ENCODE measurements around the gene RASGRF2.
A peak's percentile ranks its signal among the peaks of the same experiment; 100 is the strongest.

Gene RASGRF2

DNA sequence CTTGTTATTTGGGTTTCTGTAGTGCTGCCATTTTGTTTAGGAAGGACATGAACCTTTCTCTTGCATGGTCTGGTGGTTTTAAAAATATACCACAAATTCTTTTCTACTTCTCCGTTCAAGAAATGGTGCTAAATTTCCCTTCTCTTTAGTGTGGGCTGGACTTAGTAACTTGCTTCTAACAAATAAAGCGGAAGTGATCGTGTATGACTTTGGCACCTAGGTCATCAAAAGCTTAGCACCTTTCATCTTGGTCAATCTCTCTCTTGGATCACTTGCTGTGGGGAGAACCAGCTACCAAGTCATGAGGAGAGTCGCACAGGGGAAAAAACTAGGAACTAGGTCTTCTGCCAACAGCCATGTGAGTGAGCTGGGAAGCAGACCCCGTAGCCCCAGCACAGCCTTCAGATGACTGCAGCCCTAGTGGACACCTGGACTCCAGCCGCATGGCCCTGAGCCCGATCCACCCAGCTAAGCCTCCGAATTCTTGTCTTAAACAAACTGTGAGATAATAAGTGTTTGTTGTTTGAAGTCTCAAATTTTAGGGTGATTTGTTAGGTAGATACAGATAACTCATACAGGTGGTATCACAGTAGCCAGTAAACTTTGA is 185.3 kb downstream of the RASGRF2 start:
- DNase-seq = no peak

GRCh38 chr5:81146031-81146430 is 185.9 kb downstream of the RASGRF2 start:
- DNase-seq = peak; percentile 5

GRCh38 chr5:81147011-81147885 is 187.1 kb downstream of the RASGRF2 start:
- no peak for DNase-seq

- DNase-seq = no peak
Measured at GRCh38 chr5:81147886-81148571, 187.9 kb downstream of the RASGRF2 start.

DNA sequence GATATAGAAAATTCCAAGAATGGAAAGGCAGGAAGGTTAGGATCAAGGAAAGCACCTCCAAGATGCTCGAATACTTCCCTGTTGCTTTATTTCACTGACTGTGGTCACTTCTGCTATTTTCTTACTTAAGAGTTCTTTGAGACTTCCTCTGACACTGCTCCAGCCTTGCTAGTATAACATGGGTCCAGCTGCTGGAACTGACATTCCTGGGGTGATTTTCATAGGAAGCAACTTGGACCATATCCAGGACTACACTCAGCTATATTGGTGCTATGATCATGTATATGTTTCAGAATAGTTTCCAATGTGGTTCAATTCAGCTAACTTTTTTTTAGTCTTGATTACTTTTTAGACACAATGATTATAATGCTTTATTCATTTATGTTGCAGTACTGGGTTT is 191.4 kb downstream of the RASGRF2 start:
- no peak for DNase-seq

- DNase-seq = no peak
Measured at GRCh38 chr5:81154725-81155124, 194.6 kb downstream of the RASGRF2 start.

DNA sequence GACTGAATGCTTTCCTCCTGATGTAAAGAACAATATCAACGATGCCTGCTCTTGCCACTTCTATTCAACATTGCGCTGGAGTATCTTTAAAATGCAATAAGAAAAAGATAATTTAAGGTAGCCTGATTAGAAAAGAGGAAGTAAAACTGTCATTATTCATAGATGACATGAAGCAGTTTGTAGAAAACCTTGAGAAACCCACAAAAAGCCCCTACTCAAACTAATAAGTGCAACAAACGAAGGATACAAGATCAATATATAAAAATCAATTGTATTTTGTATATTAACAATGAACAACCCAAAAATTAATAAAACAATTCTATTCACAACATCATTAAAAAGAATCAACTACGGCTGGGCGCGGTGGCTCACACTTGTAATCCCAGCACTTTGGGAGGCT is 196.6 kb downstream of the RASGRF2 start:
- no peak for DNase-seq

GRCh38 chr5:81161012-81161601 is 200.9 kb downstream of the RASGRF2 start:
- no peak for DNase-seq

DNA sequence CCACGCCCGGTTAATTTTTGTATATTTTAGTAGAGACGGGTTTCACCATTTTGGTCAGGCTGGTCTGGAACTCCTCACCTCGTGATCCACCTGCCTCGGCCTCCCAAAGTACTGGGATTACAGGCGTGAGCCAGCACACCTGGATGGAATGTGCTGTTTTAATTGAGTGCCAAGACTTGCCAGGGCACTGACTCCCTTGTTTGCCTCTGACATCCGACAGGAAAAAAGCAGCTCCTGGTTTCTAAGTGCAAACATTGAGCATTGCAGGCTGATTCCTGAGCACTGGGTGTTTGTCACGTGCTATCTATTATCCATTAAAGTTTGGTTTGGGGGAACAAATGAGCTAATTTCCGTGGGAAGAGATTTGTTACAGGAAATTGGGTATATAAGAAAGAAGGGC is 202.3 kb downstream of the RASGRF2 start:
- DNase-seq = no peak

DNA sequence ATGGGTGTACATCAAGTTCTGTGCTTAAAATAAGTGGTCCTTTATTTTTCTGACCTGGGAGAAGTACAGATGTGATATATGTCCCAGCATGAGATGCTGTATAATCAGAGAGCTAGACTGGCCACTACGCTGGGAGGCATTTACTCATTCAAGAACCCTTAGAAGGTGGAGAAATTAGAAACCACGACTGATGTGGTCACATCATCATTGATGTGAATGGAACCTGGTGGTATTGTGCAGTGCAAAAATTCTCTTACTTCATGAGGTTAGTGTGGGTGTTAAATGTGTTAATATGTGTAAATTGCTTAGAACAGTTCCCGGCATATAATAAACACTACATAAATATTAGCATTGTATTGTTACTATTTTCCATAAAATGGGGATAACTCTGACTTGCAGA is 203.5 kb downstream of the RASGRF2 start:
- DNase-seq = no peak

- DNase-seq = no peak
Measured at GRCh38 chr5:81164476-81164875, 204.3 kb downstream of the RASGRF2 start.

DNA sequence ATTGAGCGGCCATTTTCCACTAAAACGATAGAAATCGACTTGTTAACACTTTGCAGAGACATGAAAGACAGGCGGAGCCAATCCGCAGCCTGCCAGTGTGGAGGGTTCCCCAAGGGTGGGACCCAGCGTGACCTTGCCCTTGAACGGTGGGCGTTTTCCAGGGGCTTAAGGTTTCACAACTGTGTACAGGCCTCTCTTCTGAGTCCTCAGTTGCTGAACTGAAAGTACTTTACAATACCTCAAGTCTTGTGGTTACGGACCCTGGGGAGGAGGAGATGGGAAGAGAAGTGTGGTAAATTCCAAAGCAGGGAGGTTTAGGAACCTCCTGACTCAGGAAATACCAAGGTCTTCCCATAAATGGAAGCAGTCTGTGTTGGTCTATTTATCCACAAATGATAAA is 204.8 kb downstream of the RASGRF2 start:
- DNase-seq = no peak

DNA sequence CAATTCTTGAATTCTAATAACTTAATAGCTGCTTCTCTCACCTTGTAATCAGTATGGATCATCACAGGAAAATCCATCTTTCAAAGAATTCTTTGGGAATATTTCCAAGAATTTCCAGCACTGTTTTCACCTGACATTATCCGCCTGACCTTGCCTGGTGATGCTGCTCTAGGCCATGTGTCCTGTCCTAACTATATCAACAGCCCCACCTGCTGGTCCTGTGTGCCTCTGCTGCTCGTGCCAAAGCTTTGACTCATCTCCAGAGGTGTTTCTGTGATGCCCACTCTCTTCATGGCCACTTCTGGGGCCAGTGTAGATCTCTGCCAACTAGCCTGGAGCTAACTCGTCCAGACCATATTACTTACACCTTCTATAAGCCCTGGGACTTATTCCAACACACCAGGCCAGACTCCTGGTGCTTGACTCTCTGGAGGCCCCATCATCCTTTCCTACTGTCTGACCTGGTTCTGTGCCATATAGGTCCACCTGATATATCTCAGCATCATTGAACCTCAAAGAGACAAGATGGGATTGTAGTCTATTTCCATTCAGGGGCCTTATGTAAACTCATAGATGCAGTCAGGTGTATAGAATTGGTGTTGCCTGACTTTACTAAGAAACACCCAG is 205.4 kb downstream of the RASGRF2 start:
- peak; percentile 27 for DNase-seq

GRCh38 chr5:81166430-81166829 is 206.3 kb downstream of the RASGRF2 start:
- no peak for DNase-seq

DNA sequence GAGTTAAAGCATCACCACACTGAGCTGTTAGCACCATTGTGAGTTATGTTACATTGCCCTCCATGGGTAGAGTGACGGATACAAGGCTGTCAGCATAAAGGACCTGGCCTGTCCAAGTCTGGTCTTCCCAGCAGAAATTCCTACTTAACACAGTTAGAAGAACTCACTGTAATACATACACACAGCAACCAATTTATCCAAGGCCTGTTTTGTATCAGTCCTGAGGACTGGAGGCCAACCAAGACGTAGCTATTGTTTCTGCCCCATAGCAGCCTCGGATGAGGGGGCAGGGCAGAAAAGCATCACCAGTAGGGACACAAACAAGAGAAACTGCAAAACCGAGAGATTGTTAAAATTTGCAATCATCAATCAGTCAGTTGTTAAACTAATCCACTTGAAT is 206.9 kb downstream of the RASGRF2 start:
- DNase-seq = no peak

- no peak for DNase-seq
Measured at GRCh38 chr5:81167544-81167943, 207.4 kb downstream of the RASGRF2 start.

GRCh38 chr5:81169924-81170323 is 209.8 kb downstream of the RASGRF2 start:
- no peak for DNase-seq

- peak; percentile 46 for DNase-seq
Measured at GRCh38 chr5:81171769-81172168, 211.6 kb downstream of the RASGRF2 start.

DNA sequence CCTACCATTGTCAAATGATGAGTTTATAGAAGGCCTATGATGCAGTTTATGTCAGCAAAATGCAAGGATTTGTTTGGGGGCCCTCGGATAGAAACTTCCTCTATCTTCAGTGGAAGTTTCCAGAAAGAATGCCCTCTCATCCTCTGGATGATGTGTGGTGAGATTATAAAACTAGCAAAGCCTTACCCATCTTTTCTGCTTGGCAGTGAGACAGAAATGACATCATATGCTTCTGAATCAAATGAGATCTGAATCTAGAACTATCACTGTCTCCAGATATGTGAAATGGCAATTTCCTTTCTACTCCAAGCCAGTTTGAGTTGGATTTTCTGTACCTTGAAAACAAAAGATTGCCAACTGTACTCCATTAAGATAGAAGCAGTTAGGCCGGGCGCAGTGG is 212.5 kb downstream of the RASGRF2 start:
- DNase-seq = no peak

GRCh38 chr5:81177061-81177460 is 216.9 kb downstream of the RASGRF2 start:
- DNase-seq = no peak

DNA sequence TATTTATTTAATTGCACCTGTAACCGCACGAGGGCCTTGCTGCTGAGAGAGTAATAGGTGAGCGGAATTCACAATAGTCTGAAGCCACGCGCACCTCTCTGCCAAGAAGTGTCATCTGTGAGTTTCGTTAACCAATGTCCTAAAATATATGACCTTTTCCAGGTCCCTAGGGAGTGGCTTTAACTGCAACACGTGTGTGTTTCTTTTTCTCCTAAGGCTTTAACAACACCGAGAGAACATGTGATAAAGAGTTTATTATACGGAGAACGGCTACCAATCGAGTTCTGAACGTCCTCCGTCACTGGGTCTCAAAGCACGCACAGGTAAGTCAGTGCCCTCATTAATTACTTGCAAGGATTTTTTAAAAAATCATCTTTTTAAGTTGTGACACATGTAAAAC is 219.8 kb downstream of the RASGRF2 start:
- no peak for DNase-seq

GRCh38 chr5:81180780-81181460 is 220.8 kb downstream of the RASGRF2 start:
- no peak for DNase-seq
